Muscle of arm (tissue), 12 donors: Measurements from ENCODE around the gene MICAL1. TPM values are rescaled to one million over a fixed set of nuclear protein-coding genes. Genes with fewer than 3 reads are reported as not detected.
A peak's percentile ranks its signal among the peaks of the same experiment; 100 is the strongest.

Source experiments
- DNase-seq: peaks from one replicate; pipeline ENCODE4 v3.0.0-alpha.2; 2013
- polyA plus RNA-seq, 12 donors: library from polyadenylated mRNA; unstranded; fragments of 120-200 nt; gene quantifications; one replicate each; pipeline ENCODE4 v1.2.1, GENCODE V29; 2013; ENCODE audit not compliant: insufficient read length in 12 of 12

MICAL1 gene
- polyA plus RNA-seq, 12 donors = 38.4 to 86.5 (median 53.5) TPM; not detected in 1

- peak; percentile 43 for DNase-seq
These were observed 806 bp downstream of the MICAL1 start for GRCh38 chr6:109454496-109455436.

- DNase-seq = peak; percentile 48
These were observed 1.7 kb downstream of the MICAL1 start for GRCh38 chr6:109453594-109454495.

DNA sequence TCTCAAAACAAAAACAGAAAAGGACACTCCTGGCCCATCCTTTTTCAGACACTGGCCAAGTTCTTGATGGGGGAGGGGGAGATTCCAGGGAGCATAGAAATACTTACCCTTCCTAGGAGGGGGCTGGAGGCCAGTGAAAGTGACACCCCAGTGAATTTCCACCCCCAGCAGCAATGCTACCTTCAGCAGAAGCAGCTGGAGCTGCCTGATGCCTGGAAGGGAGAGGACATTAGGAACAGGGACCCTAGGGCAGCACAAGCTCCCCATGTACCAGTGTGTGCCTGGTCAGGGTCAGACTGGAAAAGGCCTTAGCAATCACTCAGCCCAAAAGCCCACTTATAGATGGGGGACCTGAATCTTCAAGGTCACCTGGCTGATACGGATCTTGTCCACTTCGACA, 2.4 kb downstream of the MICAL1 start:
- no peak for DNase-seq

GRCh38 chr6:109452181-109452580, 3.4 kb downstream of the MICAL1 start:
- no peak for DNase-seq

DNA sequence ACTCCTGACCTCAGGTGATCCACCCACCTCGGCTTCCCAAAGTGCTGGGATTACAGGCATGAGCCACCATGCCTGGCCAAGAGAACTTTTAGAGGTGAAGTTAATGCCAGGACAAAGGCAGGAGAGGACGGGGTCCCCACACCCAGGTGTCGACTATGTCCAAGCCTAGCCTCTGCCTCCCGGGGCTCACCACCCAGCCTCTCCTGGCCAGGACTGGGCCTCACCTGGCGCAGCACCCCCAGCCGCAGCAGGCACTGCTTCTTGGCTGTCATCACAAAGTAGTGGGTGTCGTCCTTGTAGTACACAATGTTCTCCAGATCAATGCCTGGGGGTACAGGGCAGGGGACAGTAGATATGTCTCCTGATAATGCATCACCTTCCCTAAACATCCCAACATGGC, 4.2 kb downstream of the MICAL1 start:
- DNase-seq = no peak

DNA sequence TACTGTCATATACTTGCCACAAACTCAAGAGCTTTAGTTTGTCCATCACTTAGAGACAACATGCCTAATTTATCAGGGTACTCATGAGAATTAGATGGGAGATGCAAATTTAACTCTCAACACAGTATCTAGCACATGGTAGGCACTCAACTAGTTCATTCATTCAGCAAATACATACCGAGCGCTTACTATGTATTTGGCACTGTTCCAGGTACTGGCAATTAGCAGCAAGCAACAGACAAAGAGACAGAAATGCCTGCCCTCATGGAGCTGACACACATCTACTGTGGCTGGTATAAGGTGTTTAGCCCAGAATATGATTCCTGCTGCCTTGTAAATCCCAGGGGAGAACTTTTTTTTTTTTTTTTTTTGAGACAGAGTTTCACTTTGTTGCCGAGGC, 4.8 kb downstream of the MICAL1 start:
- no peak for DNase-seq

- DNase-seq = no peak
These were observed 5.5 kb downstream of the MICAL1 start for GRCh38 chr6:109449795-109450673.

DNA sequence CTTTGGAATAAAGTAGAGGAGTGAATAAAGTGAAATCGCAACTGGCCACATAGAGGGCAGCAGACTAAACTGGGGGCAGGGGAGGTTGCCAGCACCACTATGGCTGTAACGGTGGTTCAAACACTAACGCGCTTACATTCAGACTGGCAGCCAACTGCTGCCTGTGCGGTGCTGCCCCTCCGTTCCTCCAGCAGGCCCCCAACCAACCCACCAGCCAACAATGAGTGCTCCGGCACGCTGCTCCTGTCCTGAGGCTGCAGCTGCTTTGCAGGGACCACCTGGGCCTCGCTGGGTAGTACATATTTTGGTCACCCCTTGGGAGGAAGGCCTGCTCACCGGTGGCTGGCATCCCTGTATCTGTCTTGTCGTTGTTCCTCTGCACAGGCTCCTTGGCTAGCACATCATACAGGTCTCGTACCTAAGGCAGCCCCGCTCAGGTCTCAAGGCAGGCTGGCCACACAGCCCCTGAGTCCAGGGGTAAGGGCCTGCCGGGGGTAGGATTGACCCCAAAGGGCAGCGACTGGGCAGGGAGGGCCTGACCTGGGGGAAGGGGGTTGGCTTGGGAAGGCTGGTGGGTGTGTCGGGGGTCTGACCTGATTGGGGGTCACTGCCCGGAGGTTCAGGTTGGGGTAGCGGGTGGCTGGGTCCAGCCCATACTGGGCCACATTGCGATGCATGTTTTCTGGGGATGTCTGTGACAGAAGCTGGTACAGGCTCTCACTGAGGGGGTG, 6.3 kb downstream of the MICAL1 start:
- no peak for DNase-seq

DNA sequence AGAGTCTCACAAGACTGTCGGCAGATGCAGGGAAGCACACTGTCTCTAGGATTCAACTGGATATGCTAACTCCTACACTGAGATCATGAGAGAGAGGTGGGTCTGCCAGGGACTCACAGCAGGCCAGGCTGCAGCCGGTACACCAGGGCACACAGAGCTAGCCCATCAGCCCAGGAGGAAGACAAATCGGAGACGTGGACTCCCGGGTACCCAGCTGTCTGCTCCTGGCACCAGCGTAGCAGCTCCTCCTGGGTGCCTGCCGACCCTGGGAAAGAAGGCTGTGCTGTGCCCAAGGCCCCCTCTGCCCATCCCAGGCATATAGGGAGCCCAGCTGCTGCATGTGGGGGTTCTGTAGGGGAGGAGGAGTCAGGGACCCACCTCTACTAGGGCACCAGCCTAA, 7.0 kb downstream of the MICAL1 start:
- DNase-seq = no peak

- no peak for DNase-seq
These were observed 7.6 kb downstream of the MICAL1 start for GRCh38 chr6:109447878-109448555.

- DNase-seq = no peak
These were observed 8.5 kb downstream of the MICAL1 start for GRCh38 chr6:109447087-109447486.

GRCh38 chr6:109446541-109446940, 9.0 kb downstream of the MICAL1 start:
- DNase-seq = no peak

- no peak for DNase-seq
These were observed 9.5 kb downstream of the MICAL1 start for GRCh38 chr6:109446072-109446471.

DNA sequence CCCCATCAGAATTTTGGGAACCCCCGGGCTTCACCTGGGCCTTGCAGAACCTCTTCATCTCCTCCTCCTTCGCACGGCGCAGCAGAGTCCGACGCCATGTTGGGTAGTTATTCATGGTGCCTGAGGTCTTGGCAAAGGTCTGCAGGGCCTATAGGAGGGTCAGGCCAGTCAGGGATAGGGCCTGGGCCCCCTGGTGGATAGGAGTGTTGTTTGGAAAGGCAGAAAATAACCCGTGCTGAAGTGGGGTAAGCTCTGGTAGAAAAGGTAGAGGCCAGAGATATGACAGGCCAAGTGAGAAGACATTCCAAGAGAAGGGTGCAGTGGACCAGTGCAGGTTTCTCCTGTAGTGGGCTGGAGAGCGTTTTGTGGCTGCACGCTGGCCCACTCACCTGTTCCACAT, 10.2 kb downstream of the MICAL1 start:
- no peak for DNase-seq

GRCh38 chr6:109443425-109443950, 12.1 kb downstream of the MICAL1 start:
- DNase-seq = no peak

DNA sequence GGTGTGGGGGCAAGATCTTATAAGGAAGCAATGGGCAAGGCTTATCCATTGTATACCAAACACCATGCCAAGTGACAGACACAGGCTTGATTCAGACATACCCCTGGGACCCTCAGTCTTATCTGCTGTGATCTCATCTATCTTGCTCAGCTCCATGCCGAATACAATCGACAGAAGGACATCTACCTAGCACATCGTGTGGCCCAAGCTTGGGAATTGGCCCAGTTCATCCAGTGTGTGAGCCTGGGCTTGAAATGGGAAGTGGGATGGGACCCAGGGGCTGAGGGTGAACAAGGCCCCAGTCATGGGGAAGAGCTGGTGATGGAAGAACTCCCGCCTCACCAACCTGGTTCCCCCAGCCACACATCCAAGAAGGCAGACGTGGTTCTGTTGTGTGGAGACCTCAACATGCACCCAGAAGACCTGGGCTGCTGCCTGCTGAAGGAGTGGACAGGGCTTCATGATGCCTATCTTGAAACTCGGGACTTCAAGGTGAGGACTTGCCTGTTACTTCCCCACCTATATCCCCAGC, 13.1 kb downstream of the MICAL1 start:
- DNase-seq = no peak

GRCh38 chr6:109441069-109441816, 14.3 kb downstream of the MICAL1 start:
- DNase-seq = peak; percentile 43

GRCh38 chr6:109440331-109441068, 15.1 kb downstream of the MICAL1 start, which contains the start of the genes PPIL6 and SMPD2:
TSS of gene PPIL6 (minus strand) at chr6:109440628. CDS start at chr6:109440590, 38 bp downstream.
TSS of gene SMPD2 (plus strand) at chr6:109440724. CDS start at chr6:109441122, 398 bp downstream.
- peak; percentile 94 for DNase-seq
